Endothelial cell of umbilical vein (primary cell): ENCODE measurements around the gene PSORS1C1. TPM values are rescaled to one million over a fixed set of nuclear protein-coding genes. Genes with fewer than 3 reads are reported as not detected.
"Not testable (repeated sequence)": the region's sequence is repeated elsewhere in the genome, so short reads cannot be mapped to it uniquely, and the experiment has no call there.

Experiments used
- BruUV-seq: library from RNA; stranded (reverse); fragments of 400-500 nt; replicated peaks from 2 replicates; lab custom pipeline; 2021; lab: Mats Ljungman, UMichigan
- CTCF ChIA-PET: fragments of 300-600, 350-600 bp; sonication (Branson Sonifier 250); formaldehyde crosslinking; loops from one replicate; lab custom pipeline; 2021; ENCODE audit warnings: antibody characterized with exemption, inconsistent platforms; lab: Charles Lee
- POLR2A ChIA-PET: fragments of 300-600, 350-600 bp; sonication (Branson Sonifier 250); formaldehyde crosslinking; loops from one replicate; lab custom pipeline; 2021; ENCODE audit warnings: antibody characterized with exemption, inconsistent platforms; lab: Charles Lee
- DNase-seq: peaks from one replicate; pipeline ENCODE4 v3.0.0-alpha.2; 2011; ENCODE audit warnings: low read depth, low spot score
- FAIRE-seq: peaks from 2 replicates; lab custom pipeline; 2011; peaks lifted over from hg19 to GRCh38; lab: Jason Lieb, UNC
- H2AFZ ChIP-seq: 2 replicates; pipeline ENCODE4 v1.6.0; 2012; ENCODE audit warnings: low read depth, low read length, control low read depth, inconsistent platforms
- H3K27ac ChIP-seq: 2 replicates; pipeline ENCODE4 v1.5.1; 2011; ENCODE audit warnings: low read depth, mild to moderate bottlenecking, control low read depth, low read length, moderate library complexity; ENCODE audit not compliant: insufficient read depth
- H3K27me3 ChIP-seq, 2 experiments: 2 replicates each; pipeline versions ENCODE4 v1.6.0 to v1.6.1; 2011; ENCODE audit warnings: low read length in 2 of 2, mixed read lengths in 1 of 2; ENCODE audit not compliant: control insufficient read depth in 2 of 2, insufficient read depth in 2 of 2
- H3K36me3 ChIP-seq, 2 experiments: 2 replicates in 1 of 2; 3 replicates in 1 of 2; pipeline ENCODE4 v1.5.1; 2011; ENCODE audit warnings: low read length in 2 of 2, mild to moderate bottlenecking in 1 of 2, moderate library complexity in 1 of 2; ENCODE audit not compliant: control insufficient read depth in 2 of 2, insufficient read depth in 2 of 2; ENCODE audit errors: extremely low read depth in 1 of 2
- H3K4me1 ChIP-seq: 3 replicates; pipeline ENCODE4 v1.5.1; 2011; ENCODE audit warnings: mild to moderate bottlenecking, low read length; ENCODE audit not compliant: control insufficient read depth, insufficient read depth; ENCODE audit errors: extremely low read depth
- H3K4me2 ChIP-seq: 2 replicates; pipeline ENCODE4 v1.6.1; 2011; ENCODE audit warnings: low read length, control low read depth, mixed read lengths; ENCODE audit not compliant: insufficient read depth
- H3K4me3 ChIP-seq, 3 experiments: fragments of 200-600 bp in 1 of 3; sonication (generic), shearing (Covaris generic) in 1 of 3; replicated peaks in 1 of 3; 2 replicates each; pipeline ENCODE4 v1.5.1; 2011 to 2016; ENCODE audit warnings: control low read depth in 3 of 3, low read length in 3 of 3, mild to moderate bottlenecking in 2 of 3, inconsistent platforms in 1 of 3, low read depth in 1 of 3, moderate library complexity in 1 of 3; ENCODE audit not compliant: insufficient read depth in 1 of 3
- H3K79me2 ChIP-seq: 2 replicates; pipeline ENCODE4 v1.6.0; 2012; ENCODE audit warnings: low read length, inconsistent platforms; ENCODE audit not compliant: control insufficient read depth, insufficient read depth
- H3K9ac ChIP-seq: replicated peaks from 2 replicates; pipeline ENCODE3; 2011; ENCODE audit warnings: low read length, control low read depth; ENCODE audit not compliant: insufficient read depth; ENCODE audit errors: extremely low read depth
- H3K9me1 ChIP-seq: replicated peaks from 3 replicates; pipeline ENCODE4 v1.6.0; 2011; ENCODE audit warnings: mild to moderate bottlenecking, low read length; ENCODE audit not compliant: control insufficient read depth, insufficient read depth; ENCODE audit errors: extremely low read depth
- H3K9me3 ChIP-seq: replicated peaks from 2 replicates; pipeline ENCODE4 v1.5.1; 2012; ENCODE audit warnings: low read length, inconsistent platforms; ENCODE audit not compliant: control insufficient read depth, insufficient read depth
- H4K20me1 ChIP-seq: replicated peaks from 2 replicates; pipeline ENCODE3; 2011; ENCODE audit warnings: mild to moderate bottlenecking, low read length; ENCODE audit not compliant: control insufficient read depth, insufficient read depth; ENCODE audit errors: extremely low read depth
- EZH2 ChIP-seq: IDR thresholded peaks from 2 replicates; pipeline ENCODE4 v1.6.1; 2012; ENCODE audit warnings: borderline replicate concordance, low read depth, mild to moderate bottlenecking, moderate library complexity, low read length, inconsistent platforms; ENCODE audit not compliant: severe bottlenecking
- FOS ChIP-seq: IDR thresholded peaks from 2 replicates; pipeline ENCODE4 v1.6.1; 2011; ENCODE audit warnings: mild to moderate bottlenecking, low read length, moderate library complexity, borderline replicate concordance; ENCODE audit not compliant: insufficient read depth
- GATA2 ChIP-seq: IDR thresholded peaks from 2 replicates; pipeline ENCODE4 v1.7.0; 2011; ENCODE audit warnings: low read depth, mild to moderate bottlenecking, moderate library complexity, mixed read lengths, low read length; ENCODE audit not compliant: insufficient read length, insufficient read depth
- JUN ChIP-seq: IDR thresholded peaks from 2 replicates; pipeline ENCODE4 v1.6.1; 2011; ENCODE audit warnings: borderline replicate concordance, low read depth; ENCODE audit not compliant: insufficient read length, insufficient read depth
- MYC ChIP-seq: IDR thresholded peaks from one replicate; pipeline ENCODE4 v1.6.1; 2011; ENCODE audit warnings: mild to moderate bottlenecking, low read depth, low read length
- POLR2A ChIP-seq: IDR thresholded peaks from 2 replicates; pipeline ENCODE4 v1.6.1; 2012; ENCODE audit warnings: low read depth, mild to moderate bottlenecking, control low read depth, low read length
- POLR2AphosphoS5 ChIP-seq: IDR thresholded peaks from 2 replicates; pipeline ENCODE4 v1.6.1; 2012; ENCODE audit warnings: low read depth, mild to moderate bottlenecking, control low read depth, low read length, moderate library complexity; ENCODE audit not compliant: insufficient read depth
- dilution Hi-C: fragments of 300-500 bp; cut with MboI; formaldehyde crosslinking; loops from one replicate; pipeline ENCODE4 v1.15.0; 2019; ENCODE audit warnings: low sequenced_read_pairs; ENCODE audit not compliant: extremely low pct_ligation_motif_present
- intact Hi-C: fragments of 100-400 bp; cut with micrococcal nuclease; formaldehyde crosslinking; loops from one replicate; pipeline ENCODE4 v1.10.0; 2022
- polyA plus RNA-seq, 4 experiments: library from polyadenylated mRNA; depleted of rRNA in 3 of 4; stranded (reverse) in 3 of 4; unstranded in 1 of 4; fragments of >200 nt; gene quantifications; 2 replicates each; pipeline versions ENCODE4 v1.2.1 to v1.2.3, GENCODE V29; 2011 to 2012; ENCODE audit warnings: missing spikeins in 1 of 4
- total RNA-seq: library from RNA; stranded (reverse); gene quantifications from 2 replicates; pipeline ENCODE4 v1.2.3, GENCODE V29; 2021

Gene PSORS1C1
- total and polyA plus RNA-seq, 2 donors (not counting 3 experiments of a cell fraction or from before 2014, with no cell fraction given), result 1.1 to 13.2 TPM

DNA sequence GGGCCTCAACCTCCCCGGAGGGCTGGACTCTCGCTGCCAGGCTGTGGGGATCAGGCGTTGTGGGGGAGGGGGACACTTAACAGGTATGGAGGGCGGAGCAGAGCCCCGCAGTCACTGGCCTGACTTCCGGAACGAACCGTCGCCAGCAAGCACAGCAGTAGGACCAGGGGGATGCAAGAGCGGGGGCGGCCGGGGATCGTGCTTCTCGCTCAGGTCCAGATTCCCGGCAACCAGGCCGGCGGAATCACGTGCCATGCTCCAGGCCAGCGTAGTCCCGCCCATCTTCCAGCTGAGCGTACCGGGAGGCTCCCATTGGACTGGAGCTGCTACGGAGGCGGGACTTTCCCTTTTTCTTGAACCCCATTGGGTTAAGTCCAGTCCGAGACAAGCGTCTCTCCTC lies 65.9 kb downstream of the PSORS1C1 start:
- H4K20me1 ChIP-seq, result no peaks in the 10 kb centered on the region
- BruUV-seq, result no TSS peak
- H3K79me2 ChIP-seq, result no peaks in the 10 kb centered on the region
- dilution Hi-C loops (no loop called here), intact Hi-C loops (loop anchor here (1.0 kb wide), 1 partner anchor 22 kb away; the partner anchor contains the start of gene TCF19)
- no peaks in the 10 kb centered on the region for H3K9me3 ChIP-seq
- peak; percentile 89 for DNase-seq
- H3K4me3 ChIP-seq, result peak overlapping the region in 2 of 3 experiments; percentile 12 to 53
- H3K9ac ChIP-seq, result no peak overlapping the region
- CTCF ChIA-PET, result interaction anchor here (0.7 to 2.9 kb wide), 2 partner anchors 12 to 43 kb away, joined by 4 to 12 read pairs; no protein-coding TSS in a partner anchor
- no peaks in the 10 kb centered on the region for H3K27me3 ChIP-seq
- no peak for TF ChIP-seq POLR2AphosphoS5
- no peak for TF ChIP-seq FOS
- TF ChIP-seq MYC, result no peak
- TF ChIP-seq POLR2A, result no peak
- no peak for TF ChIP-seq EZH2
- no peak for TF ChIP-seq GATA2
- no peak for TF ChIP-seq JUN
- no peak for FAIRE-seq
- H3K4me1 ChIP-seq, result peaks cover 6% of the 10 kb centered on the region
- H2AFZ ChIP-seq, result peak overlapping the region; percentile 1
- POLR2A ChIA-PET, result no interaction called here
- peak overlapping the region; percentile 5 for H3K4me2 ChIP-seq
- H3K36me3 ChIP-seq, result no peaks in the 10 kb centered on the region
- H3K9me1 ChIP-seq, result no peaks in the 10 kb centered on the region
- H3K27ac ChIP-seq, result no peak overlapping the region

DNA sequence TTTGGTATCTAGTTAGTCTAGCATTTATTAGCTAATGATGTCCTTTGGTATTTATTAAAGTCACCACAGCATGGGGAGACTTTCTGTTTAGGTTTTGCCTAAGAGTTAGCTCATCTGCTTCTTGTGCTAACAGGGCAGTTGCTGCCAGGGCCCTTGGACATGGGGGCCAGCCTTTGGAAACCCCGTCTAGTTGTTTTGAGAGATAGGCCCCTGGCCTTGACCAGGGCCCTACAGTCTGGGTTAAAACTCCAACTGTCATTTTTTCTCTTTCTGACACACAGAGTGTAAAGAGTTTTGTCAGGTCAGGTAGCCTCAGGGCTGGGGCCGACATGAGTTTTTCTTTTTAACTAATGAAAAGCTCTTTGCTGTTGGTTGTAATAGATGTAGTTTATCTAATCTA lies 68.7 kb downstream of the PSORS1C1 start:
- H3K4me3 ChIP-seq, FAIRE-seq, H3K9me3 ChIP-seq, BruUV-seq, H3K9me1 ChIP-seq, H2AFZ ChIP-seq, H3K79me2 ChIP-seq, H3K4me2 ChIP-seq, intact Hi-C loops, H3K4me1 ChIP-seq, H4K20me1 ChIP-seq, dilution Hi-C loops, H3K36me3 ChIP-seq, H3K27me3 ChIP-seq, DNase-seq, H3K9ac ChIP-seq, H3K27ac ChIP-seq: not testable (repeated sequence)
- ChIA-PET POLR2A (interaction anchor here (0.6 kb wide), 1 partner anchor 551 kb away, joined by 3 read pairs; no protein-coding TSS in a partner anchor), CTCF (interaction anchor here (0.7 to 1.0 kb wide), 2 partner anchors 11 to 25 kb away, joined by 3 read pairs; partner anchors contain the start of gene TCF19)

GRCh38 chr6:31183859-31184258 lies 69.3 kb downstream of the PSORS1C1 start:
- H3K27ac ChIP-seq, result not testable (repeated sequence)

More at GRCh38 chr6:31183859-31184258, 69.3 kb downstream of the PSORS1C1 start:
- dilution Hi-C loops, POLR2A ChIA-PET, H3K79me2 ChIP-seq, H3K27me3 ChIP-seq, H4K20me1 ChIP-seq, FAIRE-seq, H3K9me3 ChIP-seq, H3K4me2 ChIP-seq, BruUV-seq, H3K36me3 ChIP-seq, H2AFZ ChIP-seq, H3K9ac ChIP-seq, H3K9me1 ChIP-seq, intact Hi-C loops, H3K4me3 ChIP-seq, CTCF ChIA-PET, DNase-seq, H3K4me1 ChIP-seq: not testable (repeated sequence)
